Osteoblast (primary cell): Measurements from ENCODE around the gene TAPBP. TPM values are rescaled to one million over a fixed set of nuclear protein-coding genes. Genes with fewer than 3 reads are reported as not detected.
"Not testable (repeated sequence)": the region's sequence is repeated elsewhere in the genome, so short reads cannot be mapped to it uniquely, and the experiment has no call there.

Experiments used
- DNase-seq: peaks from one replicate; pipeline ENCODE4 v3.0.0; 2011; ENCODE audit warnings: low spot score, mixed read lengths; ENCODE audit not compliant: insufficient read length; ENCODE audit errors: missing footprints
- H2AFZ ChIP-seq: 2 replicates; pipeline ENCODE4 v1.6.0; 2011; ENCODE audit warnings: mild to moderate bottlenecking, low read length
- H3K27ac ChIP-seq: 2 replicates; pipeline ENCODE4 v1.5.1; 2011; ENCODE audit warnings: mild to moderate bottlenecking, low read depth, low read length, moderate library complexity
- H3K27me3 ChIP-seq: 2 replicates; pipeline ENCODE4 v1.6.0; 2012; ENCODE audit warnings: mild to moderate bottlenecking, control low read depth, inconsistent platforms, low read length, moderate library complexity; ENCODE audit not compliant: insufficient read depth
- H3K36me3 ChIP-seq: 2 replicates; pipeline ENCODE4 v1.5.1; 2011; ENCODE audit warnings: mild to moderate bottlenecking, low read length, control low read depth, moderate library complexity; ENCODE audit not compliant: insufficient read depth
- H3K4me1 ChIP-seq: 2 replicates; pipeline ENCODE4 v1.5.1; 2011; ENCODE audit warnings: mild to moderate bottlenecking, low read length, control low read depth, moderate library complexity; ENCODE audit not compliant: insufficient read depth
- H3K4me2 ChIP-seq: 2 replicates; pipeline ENCODE4 v1.6.0; 2011; ENCODE audit warnings: mild to moderate bottlenecking, low read length; ENCODE audit not compliant: insufficient read depth
- H3K4me3 ChIP-seq: fragments of 200-600 bp; sonication (generic); 3 replicates; pipeline ENCODE4 v1.5.1; 2012; ENCODE audit warnings: mild to moderate bottlenecking, low read length, inconsistent platforms; ENCODE audit not compliant: insufficient read depth
- H3K79me2 ChIP-seq: 2 replicates; pipeline ENCODE4 v1.6.0; 2012; ENCODE audit warnings: mild to moderate bottlenecking, low read length, control low read depth, inconsistent platforms; ENCODE audit not compliant: insufficient read depth
- H3K9me3 ChIP-seq: 2 replicates; pipeline ENCODE4 v1.5.1; 2011; ENCODE audit warnings: low read depth, low read length, control low read depth
- H4K20me1 ChIP-seq: 2 replicates; pipeline ENCODE4 v1.6.0; 2012; ENCODE audit warnings: mild to moderate bottlenecking, low read length, control low read depth; ENCODE audit not compliant: insufficient read depth
- CTCF ChIP-seq: IDR thresholded peaks from 2 replicates; pipeline ENCODE4 v1.5.1; 2011; ENCODE audit warnings: mild to moderate bottlenecking, low read depth, low read length, moderate library complexity; ENCODE audit errors: extremely low read depth
- total RNA-seq: library from RNA; depleted of rRNA; stranded (reverse); fragments of >200 nt; gene quantifications from 2 replicates; pipeline ENCODE4 v1.2.3, GENCODE V29; 2012

TAPBP gene
- total RNA-seq, 1 donor, result 92.6 TPM

- DNase-seq, result no peak
- no peak overlapping the region for H3K4me3 ChIP-seq
- no peak overlapping the region for H2AFZ ChIP-seq
- TF ChIP-seq CTCF, result no peak
- H3K36me3 ChIP-seq, result no peaks in the 10 kb centered on the region
- peaks cover 9% of the 10 kb centered on the region for H3K4me1 ChIP-seq
- no peaks in the 10 kb centered on the region for H3K9me3 ChIP-seq
- H4K20me1 ChIP-seq, result no peaks in the 10 kb centered on the region
- no peaks in the 10 kb centered on the region for H3K79me2 ChIP-seq
- no peak overlapping the region for H3K4me2 ChIP-seq
- H3K27me3 ChIP-seq, result peaks cover 6% of the 10 kb centered on the region
- H3K27ac ChIP-seq, result no peak overlapping the region
These were observed 30.2 kb upstream of the TAPBP start for GRCh38 chr6:33343953-33344611.

- H3K9me3 ChIP-seq, H4K20me1 ChIP-seq, H3K36me3 ChIP-seq, H3K27ac ChIP-seq, H3K4me2 ChIP-seq, DNase-seq, H3K27me3 ChIP-seq, H3K4me3 ChIP-seq, H2AFZ ChIP-seq, H3K79me2 ChIP-seq, H3K4me1 ChIP-seq: not testable (repeated sequence)
These were observed 29.7 kb upstream of the TAPBP start for GRCh38 chr6:33343606-33343952.

GRCh38 chr6:33339193-33339592, 25.3 kb upstream of the TAPBP start:
- Histone ChIP-seq H3K36me3 (no peaks in the 10 kb centered on the region), H3K4me1 (no peaks in the 10 kb centered on the region), H2AFZ (no peak overlapping the region), H3K9me3 (no peaks in the 10 kb centered on the region), H3K4me2 (no peak overlapping the region), H3K79me2 (no peaks in the 10 kb centered on the region), H3K27ac (no peak overlapping the region), H4K20me1 (no peaks in the 10 kb centered on the region), H3K4me3 (no peak overlapping the region), H3K27me3 (peaks cover 3% of the 10 kb centered on the region)
- no peak for TF ChIP-seq CTCF
- no peak for DNase-seq

GRCh38 chr6:33336495-33336894, 22.6 kb upstream of the TAPBP start:
- no peaks in the 10 kb centered on the region for H3K4me1 ChIP-seq
- peaks cover 3% of the 10 kb centered on the region for H3K27me3 ChIP-seq
- DNase-seq, result no peak
- no peaks in the 10 kb centered on the region for H3K9me3 ChIP-seq
- H3K79me2 ChIP-seq, result no peaks in the 10 kb centered on the region
- H3K36me3 ChIP-seq, result no peaks in the 10 kb centered on the region
- H3K4me3 ChIP-seq, result no peak overlapping the region
- no peak overlapping the region for H3K27ac ChIP-seq
- no peaks in the 10 kb centered on the region for H4K20me1 ChIP-seq
- H2AFZ ChIP-seq, result no peak overlapping the region
- TF ChIP-seq CTCF, result no peak
- H3K4me2 ChIP-seq, result no peak overlapping the region
